HG03066 (cell line): ENCODE results near the gene C21orf91.
"Not testable (repeated sequence)": the region's sequence is repeated elsewhere in the genome, so short reads cannot be mapped to it uniquely, and the experiment has no call there.

Source experiments
- ATAC-seq: cut with Tn5 transposase; IDR thresholded peaks from one replicate; pipeline ENCODE4 v1.9.1; 2021; ENCODE audit warnings: low read depth; ENCODE audit not compliant: unreplicated experiment

Gene C21orf91

GRCh38 chr21:17781524-17781923, 37.6 kb downstream of the C21orf91 start:
- ATAC-seq = no peak

- peak; percentile 27 for ATAC-seq
Observed at GRCh38 chr21:17780539-17780938, 38.6 kb downstream of the C21orf91 start.

GRCh38 chr21:17779980-17780379, 39.2 kb downstream of the C21orf91 start:
- no peak for ATAC-seq

- no peak for ATAC-seq
Observed at GRCh38 chr21:17779496-17779895, 39.7 kb downstream of the C21orf91 start.

GRCh38 chr21:17777072-17777765, 41.9 kb downstream of the C21orf91 start:
- ATAC-seq = no peak

- peak; percentile 45 for ATAC-seq
Observed at GRCh38 chr21:17775431-17776126, 43.6 kb downstream of the C21orf91 start.

GRCh38 chr21:17775021-17775420, 44.1 kb downstream of the C21orf91 start:
- not testable (repeated sequence) for ATAC-seq

GRCh38 chr21:17769447-17769845, 49.7 kb downstream of the C21orf91 start:
- ATAC-seq = no peak

- ATAC-seq = no peak
Observed at GRCh38 chr21:17768840-17769446, 50.2 kb downstream of the C21orf91 start.

- no peak for ATAC-seq
Observed at GRCh38 chr21:17765207-17765606, 53.9 kb downstream of the C21orf91 start.

GRCh38 chr21:17763288-17764037, 55.7 kb downstream of the C21orf91 start:
- no peak for ATAC-seq

- ATAC-seq = no peak
Observed at GRCh38 chr21:17759511-17760178, 59.5 kb downstream of the C21orf91 start.

GRCh38 chr21:17758683-17759082, 60.5 kb downstream of the C21orf91 start:
- no peak for ATAC-seq

- no peak for ATAC-seq
Observed at GRCh38 chr21:17757671-17758070, 61.5 kb downstream of the C21orf91 start.

GRCh38 chr21:17753736-17754135, 65.4 kb downstream of the C21orf91 start:
- no peak for ATAC-seq

- no peak for ATAC-seq
Observed at GRCh38 chr21:17752171-17752570, 67.0 kb downstream of the C21orf91 start.

- no peak for ATAC-seq
Observed at GRCh38 chr21:17746920-17747319, 72.2 kb downstream of the C21orf91 start.

- no peak for ATAC-seq
Observed at GRCh38 chr21:17745086-17745485, 74.1 kb downstream of the C21orf91 start.

- no peak for ATAC-seq
Observed at GRCh38 chr21:17742940-17743592, 76.1 kb downstream of the C21orf91 start.

- no peak for ATAC-seq
Observed at GRCh38 chr21:17742181-17742580, 77.0 kb downstream of the C21orf91 start.
